Breast epithelium (tissue), 4 donors: ENCODE data around the gene GUCY2D. TPM values are rescaled to one million over a fixed set of nuclear protein-coding genes. Genes with fewer than 3 reads are reported as not detected.

Experiments used
- DNase-seq, 2 donors: peaks; one replicate each; pipeline ENCODE4 v3.0.0-alpha.2; 2019; ENCODE audit warnings: low spot score in 2 of 2
- H3K27ac ChIP-seq, 2 donors: fragments of 200-600 bp; sonication (generic) in 1 of 2; one replicate each; pipeline ENCODE4 v1.5.1; 2016 to 2019; ENCODE audit warnings: mild to moderate bottlenecking in 1 of 2
- H3K27me3 ChIP-seq, 2 donors: fragments of 200-600 bp; sonication (generic) in 1 of 2; one replicate each; pipeline versions ENCODE4 v1.5.1 to v1.6.0; 2017 to 2019; ENCODE audit warnings: control low read depth in 1 of 2, mild to moderate bottlenecking in 1 of 2
- H3K36me3 ChIP-seq: fragments of 200-600 bp; one replicate; pipeline ENCODE4 v1.5.1; 2019
- H3K4me1 ChIP-seq, 2 donors: fragments of 200-600 bp; sonication (generic); one replicate each; pipeline ENCODE4 v1.5.1; 2016 to 2019; ENCODE audit warnings: control low read depth in 1 of 2
- H3K4me3 ChIP-seq, 3 donors: fragments of 200-600 bp; sonication (generic); 1 replicate in 2 of 3; 2 replicates in 1 of 3; pipeline ENCODE4 v1.5.1; 2016 to 2019; ENCODE audit warnings: mild to moderate bottlenecking in 3 of 3, moderate library complexity in 2 of 3
- H3K9me3 ChIP-seq, 2 donors: fragments of 200-600 bp; sonication (generic) in 1 of 2; one replicate each; pipeline ENCODE4 v1.5.1; 2016 to 2019; ENCODE audit warnings: control low read depth in 1 of 2
- POLR2A ChIP-seq: fragments of 450-650 bp; IDR thresholded peaks from one replicate; pipeline ENCODE4 v1.6.1; 2016; ENCODE audit warnings: antibody characterized with exemption, mild to moderate bottlenecking, moderate library complexity
- POLR2AphosphoS5 ChIP-seq, 3 donors: sonication (generic); formaldehyde crosslinking; IDR thresholded peaks; one replicate each; pipeline ENCODE4 v1.6.1; 2017; ENCODE audit warnings: antibody characterized with exemption in 3 of 3
- intact Hi-C: fragments of 100-400 bp; cut with DNase I; formaldehyde crosslinking; loops from one replicate; pipeline ENCODE4 v1.15.1; 2023; ENCODE audit warnings: low total_unique reads
- total RNA-seq, 3 donors: library from RNA; depleted of rRNA; stranded (reverse); fragments of >200 nt; gene quantifications; one replicate each; pipeline ENCODE4 v1.1.0, GENCODE V29; 2016
- TF ChIP-seq, protein P1 (sequence below), 3 donors: fragments of 450-650 bp; IDR thresholded peaks; one replicate each; pipeline ENCODE4 v1.5.1; 2016 to 2017; ENCODE audit warnings: antibody characterized with exemption in 3 of 3, mild to moderate bottlenecking in 3 of 3, moderate library complexity in 3 of 3

Gene GUCY2D
- total RNA-seq, 3 donors from 2014 or later: 0.15 TPM; not detected in 2

DNA sequence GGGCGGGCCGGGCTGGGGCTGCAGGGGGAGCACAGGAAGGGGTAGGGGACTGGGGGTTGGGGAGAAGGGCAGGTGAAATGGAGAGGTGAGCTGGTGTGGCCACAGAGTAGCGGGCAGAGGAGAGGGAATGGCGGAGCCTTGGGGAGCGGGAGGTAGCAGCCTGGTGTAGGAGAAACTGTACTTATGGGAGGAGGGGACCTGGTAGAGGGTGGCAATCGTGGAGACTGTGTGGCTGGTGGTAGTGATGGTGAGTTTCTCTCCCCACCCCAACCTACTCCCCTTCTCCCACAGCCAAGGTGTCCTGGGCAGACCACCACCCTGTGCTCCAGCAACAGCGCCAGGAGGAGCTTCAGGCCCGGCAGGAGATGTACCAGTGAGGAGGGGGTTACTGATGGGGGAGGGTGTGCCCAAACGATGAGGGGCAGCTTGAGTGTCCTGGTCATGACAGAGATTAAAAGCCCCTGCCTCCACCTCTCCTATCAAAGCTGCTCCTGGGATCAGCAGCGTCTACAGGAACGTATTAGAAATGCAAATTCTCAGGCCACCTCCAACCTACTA is 37.3 kb downstream of the GUCY2D start:
- Histone ChIP-seq H3K9me3 (no peaks in the 10 kb centered on the region), H3K27me3 (peaks cover 0 to 4% of the 10 kb centered on the region in 2 donors), H3K4me1 (peaks cover 4 to 5% of the 10 kb centered on the region in 2 donors), H3K27ac (peak overlapping the region; percentile 82 to 83), H3K36me3 (no peaks in the 10 kb centered on the region), H3K4me3 (peak overlapping the region; percentile 26 to 67 (median 58))
- intact Hi-C loops: loop anchor here (5.0 kb wide), 1 partner anchor 182 kb away; the partner anchor contains the start of genes CYB5D1, NAA38 and TMEM88
- TF ChIP-seq POLR2AphosphoS5 (IDR thresholded peaks at IDR 0.05) (no peak), POLR2A (no peak)
- TF ChIP-seq, protein P1, sequence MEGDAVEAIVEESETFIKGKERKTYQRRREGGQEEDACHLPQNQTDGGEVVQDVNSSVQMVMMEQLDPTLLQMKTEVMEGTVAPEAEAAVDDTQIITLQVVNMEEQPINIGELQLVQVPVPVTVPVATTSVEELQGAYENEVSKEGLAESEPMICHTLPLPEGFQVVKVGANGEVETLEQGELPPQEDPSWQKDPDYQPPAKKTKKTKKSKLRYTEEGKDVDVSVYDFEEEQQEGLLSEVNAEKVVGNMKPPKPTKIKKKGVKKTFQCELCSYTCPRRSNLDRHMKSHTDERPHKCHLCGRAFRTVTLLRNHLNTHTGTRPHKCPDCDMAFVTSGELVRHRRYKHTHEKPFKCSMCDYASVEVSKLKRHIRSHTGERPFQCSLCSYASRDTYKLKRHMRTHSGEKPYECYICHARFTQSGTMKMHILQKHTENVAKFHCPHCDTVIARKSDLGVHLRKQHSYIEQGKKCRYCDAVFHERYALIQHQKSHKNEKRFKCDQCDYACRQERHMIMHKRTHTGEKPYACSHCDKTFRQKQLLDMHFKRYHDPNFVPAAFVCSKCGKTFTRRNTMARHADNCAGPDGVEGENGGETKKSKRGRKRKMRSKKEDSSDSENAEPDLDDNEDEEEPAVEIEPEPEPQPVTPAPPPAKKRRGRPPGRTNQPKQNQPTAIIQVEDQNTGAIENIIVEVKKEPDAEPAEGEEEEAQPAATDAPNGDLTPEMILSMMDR (IDR thresholded peaks at IDR 0.05): no peak
- no peak for DNase-seq

- Histone ChIP-seq H3K4me1 (peaks cover 4 to 5% of the 10 kb centered on the region in 2 donors), H3K36me3 (no peaks in the 10 kb centered on the region), H3K4me3 (peak overlapping the region in 2 of 3 donors; percentile 40 to 58), H3K9me3 (no peaks in the 10 kb centered on the region), H3K27ac (peak overlapping the region; percentile 83 to 84), H3K27me3 (peaks cover 0 to 4% of the 10 kb centered on the region in 2 donors)
- TF ChIP-seq POLR2A (no peak), POLR2AphosphoS5 (IDR thresholded peaks at IDR 0.05) (peak in 2 of 3 donors; percentile 35 to 82)
- TF ChIP-seq, protein P1 (IDR thresholded peaks at IDR 0.05): peak in 2 of 3 donors; percentile 54 to 57
- intact Hi-C loops: loop anchor here (5.0 kb wide), 1 partner anchor 184 kb away; the partner anchor contains the start of genes CYB5D1, NAA38 and TMEM88
- DNase-seq: peak in 1 of 2 donors; percentile 60
These were observed 39.0 kb downstream of the GUCY2D start for GRCh38 chr17:8041249-8041928.

DNA sequence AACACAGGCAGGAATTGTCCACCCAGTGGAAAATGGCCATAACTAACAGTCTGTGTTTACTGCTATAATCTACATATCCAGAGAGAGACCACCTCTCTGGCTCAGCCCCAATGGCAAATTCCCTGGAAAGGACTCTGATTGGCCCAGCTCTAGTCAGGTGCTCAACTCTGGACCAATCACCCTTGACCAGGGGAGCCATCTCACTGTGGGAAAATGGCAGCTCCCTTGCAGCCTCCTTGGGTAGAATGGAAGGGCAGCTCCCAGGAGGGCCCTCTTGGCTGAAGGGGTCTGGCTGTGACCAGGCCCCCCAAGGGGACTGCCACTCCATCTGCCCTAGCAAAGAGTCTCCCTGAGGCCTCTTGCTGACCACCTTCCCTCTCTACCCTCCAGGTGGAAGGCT is 39.6 kb downstream of the GUCY2D start:
- intact Hi-C loops: loop anchor here (5.0 kb wide), 1 partner anchor 185 kb away; the partner anchor contains the start of genes CYB5D1, NAA38 and TMEM88
- peak overlapping the region; percentile 64 to 83 for H3K27ac ChIP-seq
- TF ChIP-seq, protein P1 (IDR thresholded peaks at IDR 0.05): no peak
- no peak for TF ChIP-seq POLR2AphosphoS5 (IDR thresholded peaks at IDR 0.05)
- no peak for TF ChIP-seq POLR2A
- no peak for DNase-seq
- peaks cover 4 to 5% of the 10 kb centered on the region in 2 donors for H3K4me1 ChIP-seq
- no peak overlapping the region for H3K4me3 ChIP-seq
- no peaks in the 10 kb centered on the region for H3K36me3 ChIP-seq
- H3K27me3 ChIP-seq: peaks cover 0 to 4% of the 10 kb centered on the region in 2 donors
- H3K9me3 ChIP-seq: no peaks in the 10 kb centered on the region

DNA sequence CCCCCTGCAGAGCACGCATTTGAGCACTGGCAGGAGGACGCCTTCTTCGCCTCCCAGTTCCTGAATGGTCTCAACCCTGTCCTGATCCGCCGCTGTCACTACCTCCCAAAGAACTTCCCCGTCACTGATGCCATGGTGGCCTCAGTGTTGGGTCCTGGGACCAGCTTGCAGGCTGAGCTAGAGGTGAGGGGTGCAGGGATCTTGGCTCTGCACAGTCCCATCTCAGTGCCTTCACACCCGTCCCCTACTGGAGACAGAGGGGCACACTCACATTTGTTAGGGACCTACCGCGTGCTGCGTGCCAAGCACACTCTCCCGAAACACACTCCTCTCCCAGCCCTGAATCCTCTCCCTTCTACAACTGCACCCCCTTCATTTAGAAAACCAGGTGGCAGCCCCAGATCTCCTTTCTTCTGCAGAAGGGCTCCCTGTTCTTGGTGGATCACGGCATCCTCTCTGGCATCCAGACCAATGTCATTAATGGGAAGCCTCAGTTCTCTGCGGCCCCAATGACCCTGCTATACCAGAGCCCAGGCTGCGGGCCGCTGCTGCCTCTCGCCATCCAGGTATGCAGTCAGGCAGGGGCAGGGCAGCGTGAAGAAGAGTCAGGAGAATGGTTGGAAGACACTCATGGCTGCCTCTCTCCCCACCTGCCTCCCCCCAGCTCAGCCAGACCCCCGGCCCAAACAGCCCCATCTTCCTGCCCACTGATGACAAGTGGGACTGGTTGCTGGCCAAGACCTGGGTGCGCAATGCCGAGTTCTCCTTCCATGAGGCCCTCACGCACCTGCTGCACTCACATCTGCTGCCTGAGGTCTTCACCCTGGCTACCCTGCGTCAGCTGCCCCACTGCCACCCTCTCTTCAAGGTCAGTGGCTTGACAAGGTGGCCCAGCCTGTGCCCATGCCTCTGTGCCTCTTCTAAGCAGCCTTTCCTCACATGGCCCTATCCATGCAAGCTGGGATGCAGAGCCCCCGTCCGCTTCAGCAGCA is 42.7 kb downstream of the GUCY2D start:
- Histone ChIP-seq H3K4me3 (no peak overlapping the region), H3K4me1 (peaks cover 4 to 5% of the 10 kb centered on the region in 2 donors), H3K9me3 (no peaks in the 10 kb centered on the region), H3K27me3 (no peaks in the 10 kb centered on the region), H3K27ac (no peak overlapping the region), H3K36me3 (no peaks in the 10 kb centered on the region)
- intact Hi-C loops: loop anchor here (5.0 kb wide), 1 partner anchor 188 kb away; the partner anchor contains the start of genes CYB5D1, NAA38 and TMEM88
- no peak for DNase-seq
- TF ChIP-seq POLR2A (no peak), POLR2AphosphoS5 (IDR thresholded peaks at IDR 0.05) (no peak)
- TF ChIP-seq, protein P1 (IDR thresholded peaks at IDR 0.05): no peak
